ENCODE measurements around the gene ETV6.

ETV6 gene

DNA sequence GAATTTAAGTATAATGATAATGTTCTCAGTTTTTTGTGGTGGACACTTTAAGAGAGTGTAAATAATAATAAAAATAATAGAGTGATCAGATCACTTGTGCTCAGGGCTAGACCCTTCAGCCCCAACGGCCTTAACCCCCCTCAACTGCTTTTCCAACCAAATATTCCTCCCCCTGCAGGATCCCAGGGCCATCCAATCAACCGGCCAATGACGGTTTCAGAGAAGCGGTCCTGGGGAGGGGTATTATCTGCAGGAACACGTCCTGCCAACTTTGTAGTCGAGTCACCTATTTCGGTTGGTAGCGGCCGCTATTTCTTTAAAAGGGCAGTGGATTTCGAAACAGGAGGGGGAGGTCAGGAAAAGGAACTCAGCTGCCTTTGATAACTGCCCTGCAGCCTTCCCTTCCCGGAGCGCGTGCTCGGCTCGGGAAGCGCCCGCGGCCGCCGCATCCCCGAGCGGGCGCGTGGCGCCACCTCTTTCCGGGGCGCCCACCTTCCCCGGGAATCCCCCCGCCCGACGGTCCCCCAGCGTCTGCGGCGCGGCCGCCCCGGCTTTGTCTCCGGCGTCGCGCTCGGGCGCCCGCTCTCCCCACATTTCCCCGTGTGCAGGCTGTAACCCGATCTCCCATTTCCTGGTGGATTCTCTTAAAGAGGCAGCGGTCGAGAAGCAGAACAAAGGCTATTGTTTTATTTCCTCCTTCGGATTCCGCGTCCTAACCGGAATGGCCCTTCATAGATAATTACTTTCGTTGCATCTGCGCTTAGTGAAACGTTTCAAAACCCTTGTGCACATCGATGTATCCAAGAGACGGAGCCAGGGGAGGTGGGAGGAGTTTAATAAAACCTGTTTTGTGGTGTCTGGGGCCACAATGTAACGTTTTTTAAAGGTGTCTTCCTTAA, 711 bp upstream of the ETV6 start:
- no peak for DNase-seq

DNA sequence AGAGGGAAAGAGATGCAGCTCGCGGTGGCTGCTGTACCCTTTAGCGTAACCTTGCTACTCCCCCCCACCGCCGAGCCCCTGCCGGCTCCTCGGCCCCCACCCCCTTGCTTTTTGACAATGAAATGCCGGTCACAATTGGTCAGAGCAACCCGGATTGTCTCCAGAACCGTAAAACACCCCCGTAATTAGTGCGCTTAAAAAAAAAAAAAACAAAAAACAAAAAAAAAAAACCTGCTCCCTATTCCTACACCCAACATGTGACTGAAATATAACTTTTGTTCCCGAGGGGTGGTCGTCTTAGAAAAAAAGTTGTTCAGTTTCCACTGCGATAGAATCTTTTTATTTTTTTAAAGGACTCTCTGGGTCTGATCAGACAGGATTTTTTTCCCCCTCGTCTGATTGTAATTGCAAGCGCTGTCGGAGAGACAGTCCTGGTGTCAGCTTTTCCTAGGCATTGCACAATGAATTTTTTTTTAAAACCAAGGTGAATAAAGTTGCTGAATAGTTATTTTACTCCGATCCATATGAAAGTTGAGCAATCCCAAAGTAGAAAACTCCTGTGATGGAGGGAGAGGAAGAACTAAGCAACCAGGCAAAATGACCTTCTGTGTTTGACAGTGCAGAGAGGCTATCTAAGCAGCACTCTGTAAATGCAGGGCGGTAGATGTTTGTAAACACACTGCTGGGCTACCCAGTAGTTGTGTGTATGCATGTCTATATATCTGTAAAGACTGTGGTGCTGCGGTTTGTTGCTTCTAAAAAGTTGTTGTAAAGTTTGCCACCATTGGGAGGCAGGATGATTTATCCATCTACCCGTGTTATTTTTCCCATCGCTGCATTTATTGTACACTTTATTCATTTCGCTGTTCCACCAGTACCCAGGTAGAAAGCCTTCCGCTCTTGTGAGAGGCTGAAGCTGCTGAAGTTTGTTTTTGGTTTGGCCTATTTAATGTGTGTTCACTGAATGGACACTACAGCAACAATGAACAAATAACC, 1.1 kb downstream of the ETV6 start:
- no peak for DNase-seq

DNA sequence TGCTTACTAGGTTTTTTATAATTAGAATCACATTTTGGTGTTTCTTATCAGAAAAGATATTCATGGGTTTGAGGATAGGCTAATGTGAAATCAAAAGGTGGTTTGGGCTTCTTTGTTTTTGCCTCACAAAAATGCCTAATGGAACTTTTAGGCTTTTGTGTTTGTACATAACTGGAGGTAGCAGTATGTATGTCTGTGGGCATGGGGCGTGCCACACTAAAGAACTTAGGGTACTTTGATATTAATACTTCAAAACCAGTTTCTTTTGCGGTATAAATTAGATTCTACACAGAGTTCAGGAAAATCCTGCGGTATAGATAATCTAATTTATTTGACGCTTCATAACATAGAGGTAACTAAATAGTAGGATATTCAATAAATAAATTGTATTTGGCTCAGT, 1.9 kb downstream of the ETV6 start:
- no peak for DNase-seq

DNA sequence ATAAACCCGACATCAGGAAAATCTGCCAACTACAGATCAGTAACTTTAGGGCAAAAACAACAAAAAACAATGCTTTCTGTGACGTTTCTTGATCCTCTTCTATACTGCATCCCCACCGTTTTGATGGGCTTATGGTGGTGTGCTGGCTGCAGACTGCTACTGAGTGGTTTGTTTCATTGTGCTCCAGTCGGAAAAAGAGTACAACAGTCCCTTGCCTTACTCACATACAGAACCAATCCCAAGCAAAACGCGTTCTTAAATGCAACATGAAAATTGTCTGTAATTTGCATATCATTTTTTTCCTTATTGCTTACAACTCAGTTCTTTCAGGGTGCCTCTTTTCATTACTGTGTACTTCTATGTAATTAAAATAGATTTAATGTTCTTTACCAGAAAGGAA, 2.3 kb downstream of the ETV6 start:
- DNase-seq = no peak

DNA sequence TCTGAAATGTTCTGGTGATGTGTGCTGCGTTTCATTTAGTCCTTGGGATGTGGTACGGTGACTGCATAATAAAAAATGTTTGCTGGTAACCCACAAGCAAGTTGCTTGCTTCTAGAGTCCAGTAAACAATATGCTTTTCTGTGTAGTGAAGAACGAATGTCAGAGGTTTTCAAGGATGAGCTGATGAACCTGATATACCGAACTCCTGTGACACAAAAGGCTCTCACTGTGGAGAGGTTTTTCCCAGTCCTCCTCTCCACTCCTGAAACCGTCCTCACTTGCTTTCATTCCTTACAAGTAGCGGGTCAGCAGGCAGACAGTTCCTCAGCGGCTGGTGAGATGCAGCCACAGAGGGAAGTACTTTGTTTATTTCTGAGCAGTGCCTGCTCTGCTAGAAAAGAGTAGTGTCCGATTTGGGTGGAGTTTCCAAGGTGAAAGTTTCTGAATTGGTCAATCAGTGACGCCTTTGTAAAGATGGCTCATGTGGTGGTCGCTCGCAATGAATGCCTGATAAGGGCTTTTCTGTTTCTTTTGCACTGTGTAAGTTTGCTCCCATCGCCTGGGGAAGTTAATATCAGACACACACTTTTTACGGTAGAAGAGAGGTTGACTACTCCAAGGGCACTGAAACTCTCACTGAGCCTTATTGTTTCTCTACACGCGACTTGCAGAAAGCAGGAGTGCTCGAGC, 3.0 kb downstream of the ETV6 start:
- DNase-seq = no peak

DNA sequence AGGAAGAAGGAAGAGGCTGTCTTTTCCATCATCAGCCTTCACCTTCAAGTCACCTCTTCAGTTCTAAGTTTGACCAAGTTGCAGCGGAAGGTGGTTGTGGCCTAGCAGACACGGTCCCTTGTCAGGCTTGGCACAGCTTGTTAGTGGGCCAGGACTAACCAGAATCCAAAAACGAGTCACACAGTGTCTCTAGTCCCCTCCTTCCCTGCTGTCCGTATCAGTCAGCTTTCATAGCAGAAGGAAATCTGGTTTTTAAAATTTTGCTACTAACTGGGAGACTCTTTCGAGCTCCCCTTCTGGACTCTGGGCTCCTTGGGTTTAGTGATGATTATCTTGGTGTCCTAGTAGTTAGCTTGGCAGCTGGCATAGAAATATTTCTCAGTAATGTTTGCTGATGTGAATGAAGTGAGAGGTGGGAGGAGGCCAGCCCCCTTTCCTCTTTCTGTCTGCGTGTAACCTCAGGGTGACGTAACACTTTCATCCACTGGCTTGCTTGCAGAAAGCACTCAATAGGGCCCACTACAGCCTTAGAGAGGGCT, 3.8 kb downstream of the ETV6 start:
- DNase-seq = no peak

DNA sequence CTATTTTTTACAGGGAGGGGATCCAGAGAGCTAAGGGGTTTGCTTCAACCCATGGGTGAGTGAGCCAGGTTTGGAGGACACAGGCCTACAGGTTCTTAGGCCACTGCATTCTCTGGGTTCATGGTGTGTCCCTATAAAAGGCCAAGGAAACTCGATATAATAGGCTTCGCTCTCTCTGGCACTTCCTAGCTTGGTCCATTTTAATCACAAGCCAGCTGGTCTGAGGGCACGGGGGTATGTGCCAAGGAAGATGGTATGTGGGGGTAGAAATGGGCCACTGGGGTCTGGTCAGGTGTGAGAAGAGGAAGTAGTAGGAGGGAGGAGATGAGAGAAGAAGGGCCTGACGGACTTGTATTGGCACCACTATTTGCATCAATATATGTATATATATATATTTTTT, 4.9 kb downstream of the ETV6 start:
- no peak for DNase-seq

DNA sequence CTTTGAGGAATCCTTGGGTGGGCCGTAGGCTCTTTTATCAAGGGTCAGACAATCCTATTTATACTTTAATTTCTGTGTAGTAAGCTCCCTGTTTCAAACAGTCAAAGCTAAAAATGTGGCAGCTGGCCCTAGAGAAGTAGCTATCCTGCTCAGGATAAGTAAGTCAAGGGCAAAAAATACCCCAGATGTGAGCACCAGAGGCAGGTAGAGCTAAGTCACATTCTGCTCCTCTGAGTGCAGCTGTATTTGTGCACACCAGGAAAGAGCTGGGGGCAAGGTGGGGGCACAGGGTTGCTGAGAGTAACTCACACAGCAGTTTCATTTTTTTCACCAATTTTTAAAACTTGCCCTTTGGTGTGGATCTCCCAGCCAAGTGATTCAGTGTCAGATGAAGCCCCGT, 5.3 kb downstream of the ETV6 start:
- DNase-seq = no peak

DNA sequence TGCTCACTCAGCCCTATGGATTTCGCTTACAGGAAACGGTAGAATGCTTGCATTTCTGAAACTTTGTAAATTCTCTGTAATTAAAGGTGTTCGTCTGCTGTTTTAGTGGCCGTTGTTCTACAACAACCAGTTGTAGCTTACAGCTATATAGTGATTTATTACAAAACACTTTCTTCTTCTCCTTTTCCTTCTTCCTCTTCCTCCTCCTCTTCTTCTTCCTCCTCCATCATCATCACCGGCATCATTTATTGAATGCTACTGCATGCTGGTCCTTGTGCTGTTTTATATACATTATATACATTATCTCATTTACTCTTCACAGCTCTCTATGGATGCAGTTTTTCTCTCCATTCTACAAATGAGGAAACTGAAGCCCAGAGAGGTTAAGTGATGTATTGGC, 6.4 kb downstream of the ETV6 start:
- no peak for DNase-seq

DNA sequence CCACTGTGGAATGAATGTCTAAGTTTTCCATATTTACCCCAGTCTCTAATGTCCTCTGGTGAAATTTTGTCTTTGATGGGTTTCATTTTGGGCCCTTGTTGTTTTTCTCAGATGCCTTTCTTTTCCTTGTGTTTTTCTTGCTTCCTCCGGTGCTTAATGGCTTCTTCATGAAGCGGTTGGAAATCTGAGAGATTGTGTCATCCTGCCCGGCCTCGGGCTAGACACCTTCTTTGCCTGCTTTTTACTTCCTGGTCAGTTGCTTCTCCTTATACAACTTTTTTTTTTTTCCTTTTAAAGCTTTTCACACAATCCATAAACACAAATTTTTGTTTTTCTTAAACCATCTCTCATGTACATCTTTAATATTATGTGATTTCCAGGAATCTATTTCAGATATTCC, 7.1 kb downstream of the ETV6 start:
- DNase-seq = no peak

DNA sequence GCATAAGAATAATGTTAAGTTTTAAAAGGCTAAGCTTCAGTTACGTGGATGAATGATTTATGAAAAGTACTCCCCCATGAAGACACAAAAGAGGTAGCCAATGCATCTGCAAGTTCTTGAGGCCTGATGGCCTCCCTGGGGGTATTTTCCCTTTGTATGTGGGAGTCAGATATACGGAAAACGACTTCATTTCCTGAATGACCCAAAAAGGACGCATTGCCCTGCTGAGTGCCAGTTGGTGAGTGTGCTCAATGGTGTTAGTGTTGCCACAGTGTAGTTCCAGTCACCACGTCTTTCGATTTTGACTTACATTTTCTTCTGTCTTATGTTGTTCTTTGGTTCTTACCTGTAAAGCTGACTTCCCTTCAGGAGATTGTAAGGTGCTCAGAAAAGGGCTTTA, 8.0 kb downstream of the ETV6 start:
- no peak for DNase-seq

DNA sequence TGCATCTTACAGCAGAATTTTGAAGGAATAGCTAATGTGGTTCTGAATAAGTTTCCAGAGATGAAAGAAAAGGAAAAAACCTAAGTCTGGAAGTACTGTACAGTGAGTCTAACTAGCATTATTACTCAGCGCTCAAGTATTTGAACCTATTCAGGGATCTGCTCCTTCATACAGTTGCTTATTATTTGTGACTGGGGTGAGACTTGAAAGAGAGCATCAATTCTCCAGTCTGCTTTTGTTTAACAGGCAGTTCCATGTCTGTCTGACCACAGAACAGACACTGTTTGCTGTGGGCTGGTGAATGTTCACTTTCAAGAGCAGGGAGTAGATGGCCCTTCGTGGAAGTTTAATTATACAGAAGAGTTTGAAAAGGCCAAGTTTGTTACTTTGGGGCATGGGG, 9.3 kb downstream of the ETV6 start:
- no peak for DNase-seq

DNA sequence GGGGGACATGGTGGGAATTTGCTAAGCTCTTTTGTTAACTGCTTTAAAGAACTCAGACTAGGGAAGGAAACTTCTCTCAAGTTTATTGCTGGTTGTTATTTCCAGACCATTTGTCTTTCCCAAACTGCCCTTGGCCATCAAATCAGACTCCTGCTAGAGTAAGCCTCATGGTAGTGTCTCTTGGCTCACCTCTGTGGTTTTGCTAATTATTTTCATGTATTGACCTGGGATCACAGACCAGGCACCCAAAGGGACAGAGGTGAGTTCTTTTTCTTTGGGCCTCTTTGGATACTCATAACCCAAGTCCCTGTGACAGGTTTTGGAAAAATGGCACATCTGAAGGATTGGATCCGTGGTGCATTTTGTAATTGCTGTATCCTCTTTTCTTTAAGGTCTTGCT, 11.2 kb downstream of the ETV6 start:
- DNase-seq = no peak

DNA sequence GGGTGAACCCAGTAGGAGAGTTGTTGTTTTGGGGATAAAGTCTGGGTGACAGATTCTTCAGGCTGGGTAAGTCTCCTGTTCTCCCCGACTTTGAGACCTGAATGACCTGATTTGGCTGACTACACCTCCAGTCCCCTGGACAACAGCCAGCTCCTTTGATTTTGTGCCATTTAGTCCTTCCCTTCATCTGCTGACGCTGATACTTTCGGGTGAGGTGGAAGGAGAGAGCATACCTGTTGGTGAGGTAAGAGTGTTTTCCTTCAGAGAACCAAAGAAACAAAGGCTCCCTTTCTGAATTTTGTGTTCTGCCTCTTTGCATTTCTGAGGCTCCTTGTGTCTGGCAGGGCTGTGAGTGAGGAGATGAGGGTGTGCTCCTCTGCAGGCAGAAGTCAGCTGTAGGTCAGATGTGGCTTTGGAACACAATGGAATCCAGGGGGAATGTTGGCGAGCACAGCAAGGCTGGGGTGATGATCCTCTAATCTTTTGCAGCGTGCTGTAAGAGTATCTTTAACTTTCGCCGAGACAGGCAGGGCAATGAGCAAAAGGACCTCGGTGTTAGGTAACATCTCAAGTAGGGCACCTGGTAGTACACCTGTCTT, 12.1 kb downstream of the ETV6 start:
- DNase-seq = no peak

DNA sequence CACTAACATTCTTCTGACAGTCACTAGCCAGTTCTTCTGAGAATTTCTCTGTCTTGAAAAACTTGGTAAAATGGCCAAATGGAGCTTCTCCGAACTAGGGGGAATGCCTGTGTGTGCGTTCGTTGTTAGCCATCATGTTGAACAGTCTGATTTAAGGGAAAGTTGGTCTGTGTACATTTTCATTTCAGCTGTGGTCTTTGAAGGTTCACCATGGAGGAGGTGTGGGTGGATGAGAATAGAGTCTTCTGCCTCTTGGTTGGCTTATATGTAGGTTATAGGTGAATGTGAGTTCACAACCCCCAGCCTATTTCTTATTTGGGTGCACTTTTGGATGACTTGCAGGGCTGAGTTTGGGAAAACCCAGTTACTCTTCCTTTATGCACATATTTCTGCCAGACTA, 12.9 kb downstream of the ETV6 start:
- no peak for DNase-seq

DNA sequence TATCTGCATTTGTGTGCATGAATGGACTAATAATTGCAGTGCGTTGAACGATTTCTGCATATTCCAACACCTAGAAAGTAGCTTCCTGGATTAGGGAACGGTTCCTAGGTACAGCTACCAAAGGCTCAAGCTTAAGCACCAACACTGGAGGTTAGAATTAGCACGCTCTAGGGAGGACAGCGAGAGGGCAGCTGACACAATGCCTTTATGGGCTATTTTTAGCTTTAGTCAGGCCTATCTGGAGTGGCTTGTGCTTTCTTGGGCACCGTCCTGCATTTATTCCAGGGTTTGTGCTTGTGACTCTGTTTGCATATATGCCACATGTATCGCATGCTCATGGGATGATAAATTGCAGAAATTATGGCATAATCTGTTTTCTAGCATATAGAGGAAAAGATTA, 13.7 kb downstream of the ETV6 start:
- no peak for DNase-seq

DNA sequence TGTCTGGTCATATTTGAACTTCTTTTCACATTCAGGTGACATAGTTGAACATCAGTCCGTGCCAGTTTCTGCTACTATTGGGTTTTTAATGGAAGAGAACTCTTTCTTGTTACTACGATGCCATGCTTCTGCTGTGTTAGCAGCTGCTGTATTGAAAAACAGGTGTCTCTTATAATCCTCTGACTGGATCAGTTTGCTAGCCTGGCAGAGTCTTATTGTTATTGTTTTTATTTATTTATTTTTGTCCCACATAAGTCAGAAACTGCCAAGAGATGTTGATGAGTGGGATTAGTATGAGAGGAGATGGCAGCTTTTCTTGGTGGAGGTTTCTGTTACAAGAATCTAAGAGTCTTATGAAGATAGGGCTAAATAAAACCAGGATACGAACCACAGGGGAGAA, 14.6 kb downstream of the ETV6 start:
- DNase-seq = no peak

DNA sequence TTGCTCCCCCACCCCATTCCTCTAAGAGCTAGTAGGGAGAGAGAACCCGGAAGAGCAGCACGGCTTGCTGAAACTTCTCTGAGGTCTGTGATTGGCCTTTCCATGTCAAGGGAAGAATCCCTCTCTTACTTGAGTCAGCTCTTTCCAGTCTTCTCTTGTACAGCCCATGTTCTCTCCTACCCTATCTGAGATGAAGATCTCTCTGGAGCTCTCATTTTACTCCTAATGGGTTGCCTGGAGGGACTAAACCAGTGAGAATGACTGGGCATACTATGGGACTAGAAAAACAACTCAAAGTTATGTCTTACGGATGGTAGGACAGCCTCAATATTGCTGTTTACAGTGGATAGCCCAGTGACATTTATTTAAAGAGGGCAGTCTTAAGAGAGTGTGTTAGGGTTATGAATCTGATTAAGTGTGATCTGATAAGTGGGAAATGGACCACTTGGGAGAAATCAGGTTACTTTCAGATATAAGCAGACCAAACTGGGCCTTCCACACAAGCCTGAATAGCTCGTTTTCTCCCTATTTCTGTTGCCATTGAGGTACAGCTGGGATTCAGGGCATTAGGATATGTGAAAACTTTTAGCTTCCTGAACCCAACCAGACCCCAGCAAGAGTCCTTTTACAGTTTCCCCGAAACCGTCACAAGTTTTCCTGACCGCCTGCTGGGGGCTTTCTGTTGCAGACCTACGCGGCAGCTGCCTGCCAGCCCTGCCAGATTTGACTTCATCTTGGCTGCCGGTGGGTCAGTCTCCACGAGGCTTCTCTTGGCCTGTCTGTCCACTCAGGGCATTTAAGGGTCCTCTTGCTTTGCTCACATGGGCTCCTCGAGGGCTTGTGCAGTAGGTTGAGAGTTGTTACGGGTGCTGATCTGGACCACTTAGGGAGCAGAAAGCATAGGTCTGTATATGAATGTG, 16.9 kb downstream of the ETV6 start:
- no peak for DNase-seq

DNA sequence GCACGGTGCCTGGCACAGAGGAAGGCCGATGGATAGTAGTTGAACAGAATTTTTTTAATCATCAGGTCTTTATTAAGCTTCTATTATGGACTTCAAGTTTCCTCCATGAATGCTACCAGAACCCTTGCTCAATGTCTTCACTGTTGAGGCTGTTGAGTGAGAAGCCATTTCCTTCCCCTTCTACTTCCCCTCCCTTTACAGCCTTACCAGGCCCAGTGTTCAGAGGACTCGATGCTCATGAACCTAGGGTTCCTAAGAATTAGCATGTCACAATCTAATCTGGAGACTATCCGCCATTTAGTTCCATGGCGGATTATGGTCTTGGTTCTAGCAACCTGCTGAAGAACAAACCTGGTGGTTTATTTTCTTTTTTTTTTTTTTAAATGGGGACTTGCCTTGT, 17.7 kb downstream of the ETV6 start:
- no peak for DNase-seq

DNA sequence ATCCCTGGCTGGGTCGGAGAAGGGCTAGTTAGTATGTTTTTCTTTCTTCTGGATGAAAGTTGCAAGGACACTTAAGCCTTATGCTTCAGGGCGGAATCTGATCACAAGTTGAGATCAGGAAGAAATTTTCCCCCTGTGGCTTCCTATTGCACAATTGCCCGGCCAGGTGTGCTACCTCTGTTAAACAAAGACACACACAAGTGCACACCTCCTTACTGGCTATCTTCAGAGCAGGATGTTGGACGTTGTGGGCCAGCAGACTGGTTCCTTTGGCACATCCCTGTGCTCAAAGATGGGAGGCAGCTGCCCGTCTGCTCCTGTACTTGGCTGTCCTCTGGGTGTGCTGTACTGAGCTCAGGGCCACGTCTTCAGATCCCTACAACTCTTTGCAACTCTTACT, 19.1 kb downstream of the ETV6 start:
- no peak for DNase-seq

DNA sequence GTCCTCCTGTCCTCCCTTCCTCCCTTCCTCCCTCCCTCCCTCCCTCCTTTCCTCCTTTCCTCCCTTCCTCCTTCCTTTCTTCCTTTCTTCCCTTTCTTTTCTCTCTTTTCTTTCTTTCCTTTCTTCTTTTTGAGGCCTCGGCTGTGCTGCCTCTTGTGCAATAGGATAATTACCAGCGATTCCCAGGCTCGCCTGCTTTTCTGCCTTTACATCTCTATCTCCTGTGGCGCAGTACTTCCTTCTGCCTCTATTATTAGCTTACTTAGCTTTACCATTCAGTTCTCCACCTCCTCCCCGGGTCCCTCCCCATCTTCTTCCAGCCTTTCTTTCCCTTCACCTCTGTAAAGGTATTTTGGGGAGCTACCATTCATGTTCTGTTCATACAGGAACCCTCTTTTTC, 19.9 kb downstream of the ETV6 start:
- no peak for DNase-seq
